NCI-H748 treated with DMSO at 0.1 percent for 48 hours (cell line): Measurements from ENCODE around the gene AATK.

Experiments used
- DNase-seq: peaks from one replicate; lab custom pipeline; 2025; lab: John Stamatoyannopoulos, UW

Gene AATK

GRCh38 chr17:81143717-81144422 is 22.2 kb downstream of the AATK start:
- no peak for DNase-seq

DNA sequence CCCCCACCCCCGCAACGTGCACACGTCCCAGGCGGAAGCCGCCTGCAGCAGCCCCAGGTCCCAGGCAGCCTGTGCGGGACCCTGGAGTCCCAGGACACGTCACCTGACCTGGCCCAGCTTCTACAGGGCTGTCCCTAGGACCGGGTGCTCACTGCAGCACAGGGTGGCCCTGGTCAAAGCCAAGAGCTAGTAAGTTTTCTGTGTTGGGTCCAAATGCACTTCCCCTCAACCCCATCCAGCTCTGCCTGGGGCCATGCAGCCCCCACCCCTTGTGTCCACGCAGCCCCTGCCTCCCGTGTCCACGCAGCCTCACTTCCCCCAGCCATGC is 22.9 kb downstream of the AATK start:
- DNase-seq, result no peak

DNA sequence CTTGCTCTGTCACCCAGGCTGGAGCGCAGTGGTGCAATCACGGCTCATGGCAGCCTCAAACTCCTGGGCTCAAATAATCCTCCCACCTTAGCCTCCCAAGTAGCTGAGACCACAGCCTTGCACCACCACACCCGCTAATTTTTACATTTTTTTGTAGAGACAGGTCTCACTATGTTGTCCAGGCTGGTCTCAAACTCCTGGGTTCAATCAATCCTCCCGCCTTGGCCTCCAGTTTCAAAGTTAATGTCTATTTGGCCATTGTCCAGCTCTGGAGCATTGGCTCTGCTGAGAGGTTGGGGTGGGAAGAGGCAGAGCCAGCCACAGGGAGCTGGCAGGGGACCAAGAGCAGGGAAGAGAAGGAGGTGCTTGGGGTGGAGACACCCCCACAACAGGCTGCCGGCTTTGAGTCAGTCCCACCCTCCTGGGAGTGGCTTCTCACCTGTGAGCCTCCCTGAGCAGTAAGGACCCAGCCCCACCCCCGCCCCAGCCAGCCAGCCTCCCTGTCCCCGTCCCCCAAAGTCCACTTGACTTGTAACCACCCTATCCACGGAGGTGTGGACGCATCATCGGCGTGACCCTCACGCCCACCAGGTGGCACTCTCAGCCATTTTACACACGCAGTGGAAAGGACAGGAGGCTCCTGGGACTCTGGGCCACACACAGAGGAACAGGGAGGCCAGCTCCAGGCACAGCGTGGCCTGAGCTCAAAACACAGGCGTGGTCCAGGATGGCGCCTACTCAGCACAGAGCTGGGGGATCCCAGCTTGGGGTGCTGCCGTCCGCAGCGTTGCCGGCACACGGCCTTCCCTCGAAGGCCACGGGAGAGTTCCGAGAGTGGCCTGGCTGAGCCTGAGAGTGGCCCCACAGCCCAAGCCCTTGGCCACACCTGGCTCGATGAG is 23.5 kb downstream of the AATK start:
- peak; percentile 11 for DNase-seq

- DNase-seq, result no peak
Measured at GRCh38 chr17:81140695-81141094, 25.3 kb downstream of the AATK start.

DNA sequence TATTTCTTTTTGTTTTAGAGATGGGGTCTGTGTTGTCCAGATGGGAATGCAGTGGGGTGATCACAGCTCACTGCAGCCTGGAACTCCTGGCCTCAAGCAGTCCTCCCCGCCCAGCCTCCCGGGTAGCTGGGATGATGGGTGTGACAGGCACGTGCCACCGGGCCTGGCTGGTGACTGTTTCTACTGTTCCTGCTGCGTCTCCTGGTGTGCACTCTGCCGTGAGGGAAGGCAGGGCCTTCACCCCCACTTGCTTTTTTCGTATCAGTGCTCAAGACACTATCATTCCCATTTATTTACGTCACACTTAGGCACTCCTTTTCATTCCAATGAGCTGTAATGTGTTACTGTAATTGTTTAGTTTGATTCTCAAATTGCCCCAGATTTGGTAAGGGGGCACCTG is 26.0 kb downstream of the AATK start:
- DNase-seq, result no peak

GRCh38 chr17:81139428-81139827 is 26.6 kb downstream of the AATK start:
- DNase-seq, result no peak

DNA sequence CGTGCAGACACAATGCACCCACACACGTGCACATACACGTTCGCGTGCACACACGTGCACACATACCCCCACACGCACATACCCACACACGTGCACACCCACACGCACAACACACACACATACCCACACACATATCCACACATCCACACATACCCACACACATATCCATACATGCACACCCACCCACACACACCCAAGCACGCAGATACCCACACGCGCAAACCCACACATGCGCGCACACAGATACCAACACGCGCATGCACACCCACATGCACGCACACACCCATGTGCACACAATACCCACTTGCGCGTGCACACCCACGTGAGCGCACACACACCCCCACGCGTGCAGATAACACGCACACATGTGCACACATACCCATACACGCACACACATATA is 27.5 kb downstream of the AATK start:
- no peak for DNase-seq

DNA sequence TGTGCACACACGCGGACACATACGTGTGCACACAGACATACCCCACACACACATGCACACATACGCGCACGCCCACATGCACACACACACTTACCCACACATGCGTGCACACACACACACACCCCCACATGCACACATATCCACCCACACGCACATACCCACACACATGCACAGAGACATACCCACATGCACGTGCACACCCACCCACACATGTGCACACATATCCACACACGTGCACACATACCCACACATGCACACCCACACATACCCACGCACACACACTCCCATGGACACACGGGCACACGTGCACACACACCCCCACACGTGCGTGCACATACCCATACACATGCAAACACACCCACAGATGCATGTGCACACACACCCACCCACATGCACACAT is 27.9 kb downstream of the AATK start:
- DNase-seq, result no peak

GRCh38 chr17:81137248-81137647 is 28.8 kb downstream of the AATK start:
- DNase-seq, result no peak

- no peak for DNase-seq
Measured at GRCh38 chr17:81136366-81136765, 29.7 kb downstream of the AATK start.

DNA sequence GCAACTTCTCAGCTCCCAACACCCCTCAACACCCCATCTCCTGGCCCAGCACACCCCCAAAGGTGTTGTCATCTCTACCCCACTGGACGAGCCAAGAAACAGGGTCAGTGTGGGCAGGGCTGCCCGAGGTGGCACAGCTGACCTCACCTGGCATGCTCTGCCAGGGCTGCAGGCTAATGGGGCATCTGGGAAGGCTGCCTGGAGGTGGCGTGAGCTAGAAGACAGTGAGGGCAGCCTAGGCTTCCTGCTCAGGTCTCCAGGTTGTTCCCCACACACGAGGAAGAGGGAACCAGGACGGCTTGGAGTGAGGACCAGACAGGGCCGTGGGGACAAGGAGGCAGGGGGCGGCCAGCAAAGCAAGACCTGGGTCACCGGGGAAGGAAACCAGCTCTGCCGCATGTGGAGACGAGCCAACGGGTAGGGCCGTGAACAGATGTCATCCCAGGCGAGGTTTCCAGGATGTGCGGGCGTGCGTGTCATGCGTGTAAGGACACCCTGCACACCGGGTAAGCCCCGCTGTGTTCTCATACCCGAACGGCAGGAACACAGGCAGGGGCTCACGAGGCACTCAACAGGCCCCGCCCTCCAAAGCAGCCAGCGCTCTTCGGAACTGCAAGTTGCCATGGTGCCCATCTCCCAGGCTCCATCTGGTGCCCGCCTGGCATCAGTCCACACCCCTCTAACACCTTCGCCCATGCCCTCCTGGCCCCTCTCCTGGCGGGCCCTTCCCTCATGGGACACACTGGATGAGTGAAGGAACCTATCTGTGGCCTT is 30.3 kb downstream of the AATK start:
- no peak for DNase-seq

DNA sequence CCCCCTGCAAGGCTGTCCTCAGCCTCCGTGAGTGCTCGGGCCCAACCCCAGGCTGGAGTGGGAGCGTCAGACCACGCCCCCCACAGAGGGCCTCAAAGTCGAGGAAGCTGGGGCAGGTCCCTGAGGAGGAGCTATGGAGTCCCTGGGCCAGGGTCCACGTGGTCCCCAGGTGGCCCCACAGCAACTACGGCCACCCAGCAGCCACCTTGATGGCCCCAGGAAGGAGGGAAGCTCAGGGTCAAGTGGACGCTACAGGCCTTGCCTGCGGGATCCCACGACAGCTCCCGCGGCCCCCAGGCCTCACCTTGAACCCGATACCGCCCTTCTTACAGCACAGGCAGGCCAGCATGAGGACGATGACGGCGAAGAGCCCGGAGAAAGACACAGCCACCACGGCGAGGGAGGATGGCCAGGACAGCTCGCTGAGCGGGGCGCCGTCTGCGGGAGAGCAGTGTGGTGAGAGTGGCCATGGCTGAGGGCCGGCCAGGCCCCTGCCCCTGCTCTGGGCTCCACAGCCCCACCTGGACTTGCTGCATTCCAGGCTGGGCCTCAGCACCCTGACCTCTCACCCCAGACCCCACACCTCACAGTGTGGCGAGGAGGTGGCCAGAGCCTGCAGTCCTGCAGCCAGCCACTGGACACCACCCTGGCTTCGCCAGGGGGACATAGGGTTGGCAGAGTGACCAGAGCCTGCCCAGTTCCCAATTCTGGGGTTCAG is 31.8 kb downstream of the AATK start:
- no peak for DNase-seq

DNA sequence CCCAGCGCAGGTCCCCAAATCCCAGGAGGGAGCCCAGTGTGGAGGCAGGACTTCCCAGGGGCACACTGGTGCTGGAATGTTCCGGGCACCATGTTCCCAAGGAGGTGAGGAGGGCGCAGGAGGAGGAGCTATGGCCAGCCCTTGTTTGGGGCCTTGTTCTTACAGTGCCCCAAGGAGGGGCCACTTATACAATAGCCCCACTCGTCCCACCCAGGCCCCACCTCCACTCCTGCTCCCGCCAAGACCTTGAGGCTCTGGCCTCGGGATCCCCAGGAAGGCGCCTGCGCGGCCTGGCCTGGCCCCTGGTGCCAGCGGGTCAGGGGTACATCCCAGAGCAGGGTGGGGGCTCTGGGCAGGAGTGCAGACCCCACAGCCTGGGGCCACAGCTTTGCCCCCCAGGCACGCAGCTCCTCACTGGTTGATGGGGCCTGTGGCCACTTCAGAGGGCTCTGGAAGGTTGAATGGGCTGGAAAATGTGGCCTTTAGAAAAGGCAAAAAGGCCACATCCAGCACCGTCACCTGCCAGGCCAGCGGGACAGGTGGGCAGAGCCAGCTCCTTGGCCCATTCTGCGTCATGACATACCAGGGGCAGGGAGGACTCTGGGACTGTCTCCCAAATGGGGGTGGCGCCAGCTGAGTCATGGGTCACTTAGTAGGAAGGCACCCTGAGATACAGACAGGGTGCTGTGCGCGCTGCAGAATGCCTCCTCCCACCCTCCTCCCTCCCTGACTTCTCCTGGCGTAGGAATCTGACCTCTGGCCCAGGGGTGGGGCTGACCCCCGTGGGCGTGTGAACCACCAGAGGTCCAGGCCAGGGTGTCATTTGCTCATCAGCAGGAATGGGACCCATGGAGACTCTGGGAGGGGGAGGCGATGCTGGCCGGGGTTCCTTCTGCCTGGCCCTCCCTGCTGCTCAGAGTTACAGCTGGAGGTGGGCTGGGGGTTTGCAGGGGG is 33.0 kb downstream of the AATK start:
- no peak for DNase-seq

DNA sequence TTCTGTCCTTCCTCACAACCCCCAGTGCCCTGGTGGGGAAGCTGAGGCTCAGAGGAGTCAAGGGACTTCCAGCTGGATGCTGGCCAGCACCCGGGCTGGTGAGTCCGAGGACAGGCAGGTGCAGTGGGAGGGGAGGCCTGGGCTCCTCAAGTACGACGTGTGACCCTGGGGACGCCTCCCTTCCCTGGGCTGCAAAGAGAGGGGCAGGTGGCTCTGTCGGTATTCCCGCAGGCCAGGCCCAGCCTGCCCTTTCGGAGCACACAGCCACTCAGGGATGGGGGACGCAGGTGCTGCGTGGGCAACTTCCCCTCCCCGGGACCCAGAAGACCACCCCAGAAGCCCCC is 33.9 kb downstream of the AATK start:
- DNase-seq, result no peak

GRCh38 chr17:81131486-81132196 is 34.4 kb downstream of the AATK start:
- DNase-seq, result no peak

GRCh38 chr17:81130385-81131361 is 35.3 kb downstream of the AATK start:
- DNase-seq, result no peak

DNA sequence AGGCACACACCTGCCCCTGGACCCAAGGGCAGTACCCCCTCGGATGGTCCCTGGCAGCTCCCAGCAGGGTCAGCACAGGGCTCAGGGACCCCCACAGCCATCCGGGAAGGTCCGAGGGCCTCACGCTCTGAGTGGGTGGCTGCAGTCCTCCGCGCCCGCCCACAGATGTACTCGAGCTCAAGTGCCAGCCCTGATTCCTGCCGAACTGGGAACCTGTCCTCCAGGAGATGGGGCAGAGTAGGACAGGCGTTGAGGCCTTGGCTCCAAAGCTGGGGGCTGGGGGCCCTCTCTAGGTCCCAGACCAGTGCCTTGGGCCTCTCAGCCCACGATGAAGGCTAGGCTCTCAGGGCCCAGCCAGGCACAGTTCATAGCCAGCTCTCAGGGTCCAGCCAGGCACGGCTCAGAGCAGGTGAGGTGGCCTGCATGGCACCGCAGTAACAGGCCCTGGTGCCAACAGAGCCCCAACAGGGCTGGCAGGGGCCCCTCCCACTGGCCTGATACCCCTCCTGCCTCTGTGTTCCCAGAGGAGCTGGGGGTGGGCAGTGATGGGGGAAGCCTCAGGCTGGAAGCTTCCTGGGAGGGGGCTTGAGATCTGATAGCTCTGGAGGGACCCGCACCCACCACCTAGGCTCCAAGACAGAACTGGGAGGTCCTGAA is 36.2 kb downstream of the AATK start:
- DNase-seq, result no peak

DNA sequence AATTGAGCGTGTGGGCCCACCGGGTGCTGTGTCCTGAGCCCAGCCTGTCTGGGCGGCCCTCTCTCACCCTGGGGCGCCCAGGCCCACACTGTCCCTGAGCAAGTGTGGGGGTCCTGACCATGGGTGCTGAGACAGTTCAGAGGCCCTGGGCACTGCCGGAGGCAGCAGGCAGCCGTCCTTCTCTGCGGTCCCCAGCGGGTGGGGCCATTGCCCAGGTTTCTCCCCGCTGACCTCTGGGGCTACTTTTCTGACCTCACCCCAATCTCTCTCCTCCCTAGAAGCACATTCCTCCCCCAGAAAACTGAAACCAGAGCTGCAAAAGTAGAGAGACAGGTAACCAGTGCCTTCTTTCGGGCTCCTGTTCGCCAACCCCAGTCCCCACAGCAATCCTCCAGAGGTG is 36.7 kb downstream of the AATK start:
- no peak for DNase-seq

- no peak for DNase-seq
Measured at GRCh38 chr17:81128774-81129173, 37.2 kb downstream of the AATK start.
